Measurements from ENCODE around the gene MRM2.

MRM2 gene

DNA sequence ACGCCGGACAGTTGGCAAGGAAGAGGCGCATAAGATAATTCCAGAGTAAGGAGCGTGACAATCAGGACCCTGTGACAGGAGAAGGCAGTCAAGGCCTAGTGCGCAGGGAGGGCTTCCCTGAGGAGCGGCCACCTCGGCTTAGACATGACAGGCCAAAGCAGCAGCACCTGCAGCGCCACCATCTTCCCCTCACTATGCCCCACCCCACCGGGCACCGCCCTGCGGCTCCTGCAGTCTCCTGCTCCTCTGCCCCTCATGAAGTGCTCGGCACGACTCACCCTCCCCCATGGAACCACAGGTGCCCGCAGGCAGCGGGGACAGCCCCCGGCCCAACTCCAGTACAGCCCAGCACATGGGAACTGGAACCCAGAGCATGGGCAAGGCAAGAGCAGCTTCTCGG is 21.1 kb downstream of the MRM2 start:
- TF ChIP-seq JUND (IDR thresholded peaks at IDR 0.05; ENCODE audit: low read depth) = no peak
- DNase-seq (ENCODE audit: low read depth in 1 of 2, low spot score in 1 of 2) = no peak
- in situ Hi-C loops (cut with HindIII; ENCODE audit: low pct_unique_long_range_greater_than_20kb, low sequenced_read_pairs) = no loop called here

DNA sequence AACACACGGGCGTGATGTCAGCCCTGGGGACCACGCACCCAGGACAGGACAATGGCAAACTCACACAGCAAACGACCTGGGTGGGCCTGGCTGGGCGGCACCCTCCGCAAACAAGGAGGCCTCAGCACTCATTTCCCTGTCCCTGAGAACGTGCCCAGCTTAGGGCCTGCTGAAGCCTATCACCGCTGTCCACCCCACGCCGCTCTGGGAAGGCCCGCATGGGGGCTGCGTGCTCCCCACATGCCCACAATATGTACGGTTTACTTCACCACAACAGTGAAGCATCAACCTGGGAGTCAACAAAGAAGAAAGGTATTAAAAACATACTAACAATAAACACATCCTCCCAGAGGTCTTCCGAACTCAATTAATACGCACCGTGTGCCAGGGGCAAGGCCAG is 21.5 kb downstream of the MRM2 start:
- no peak for DNase-seq (ENCODE audit: low read depth in 1 of 2, low spot score in 1 of 2)
- in situ Hi-C loops (cut with HindIII; ENCODE audit: low pct_unique_long_range_greater_than_20kb, low sequenced_read_pairs) = no loop called here
- TF ChIP-seq JUND (IDR thresholded peaks at IDR 0.05; ENCODE audit: low read depth) = no peak

DNA sequence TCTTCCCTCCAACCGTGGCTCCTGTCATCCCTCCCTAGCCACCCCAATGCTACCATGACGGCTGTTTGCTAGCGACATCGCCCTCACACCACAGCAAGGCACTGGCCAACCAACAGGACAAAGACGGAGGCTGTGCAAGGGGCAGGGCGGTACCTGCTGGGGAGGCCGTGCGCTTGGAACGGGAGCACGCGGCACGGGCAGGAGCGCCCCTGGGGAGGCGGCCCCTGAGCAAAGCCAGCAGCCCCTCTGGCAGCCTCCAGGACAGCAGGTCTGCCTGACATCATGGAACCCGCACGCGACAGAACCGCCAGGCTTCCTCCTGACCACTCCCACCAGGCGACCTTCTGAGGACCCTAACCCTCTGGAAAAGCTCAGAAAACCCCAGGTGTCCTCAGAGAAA is 22.0 kb downstream of the MRM2 start:
- in situ Hi-C loops (cut with HindIII; ENCODE audit: low pct_unique_long_range_greater_than_20kb, low sequenced_read_pairs) = no loop called here
- no peak for TF ChIP-seq JUND (IDR thresholded peaks at IDR 0.05; ENCODE audit: low read depth)
- no peak for DNase-seq (ENCODE audit: low read depth in 1 of 2, low spot score in 1 of 2)

DNA sequence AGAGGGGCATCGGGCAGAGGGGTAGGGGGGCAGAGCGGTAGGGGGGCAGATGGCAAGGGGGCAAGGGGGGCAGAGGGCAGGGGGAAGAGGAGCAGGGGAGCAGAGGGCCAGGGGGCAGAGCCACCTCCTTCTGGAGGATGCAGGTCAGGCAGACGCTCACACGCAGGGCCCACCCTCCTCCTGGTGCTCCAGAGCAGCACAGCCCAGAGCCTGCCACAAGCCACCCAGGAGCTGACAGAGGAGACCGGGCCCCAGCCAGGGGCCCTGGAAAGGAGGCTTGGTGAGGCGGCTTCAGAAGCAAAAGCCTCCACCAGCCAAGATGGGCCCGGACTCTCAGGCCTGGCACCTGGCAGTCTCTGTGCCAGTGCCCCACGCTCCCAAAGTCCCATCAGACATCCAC is 22.4 kb downstream of the MRM2 start:
- no peak for DNase-seq (ENCODE audit: low read depth in 1 of 2, low spot score in 1 of 2)
- TF ChIP-seq JUND (IDR thresholded peaks at IDR 0.05; ENCODE audit: low read depth) = no peak
- in situ Hi-C loops (cut with HindIII; ENCODE audit: low pct_unique_long_range_greater_than_20kb, low sequenced_read_pairs) = no loop called here

DNA sequence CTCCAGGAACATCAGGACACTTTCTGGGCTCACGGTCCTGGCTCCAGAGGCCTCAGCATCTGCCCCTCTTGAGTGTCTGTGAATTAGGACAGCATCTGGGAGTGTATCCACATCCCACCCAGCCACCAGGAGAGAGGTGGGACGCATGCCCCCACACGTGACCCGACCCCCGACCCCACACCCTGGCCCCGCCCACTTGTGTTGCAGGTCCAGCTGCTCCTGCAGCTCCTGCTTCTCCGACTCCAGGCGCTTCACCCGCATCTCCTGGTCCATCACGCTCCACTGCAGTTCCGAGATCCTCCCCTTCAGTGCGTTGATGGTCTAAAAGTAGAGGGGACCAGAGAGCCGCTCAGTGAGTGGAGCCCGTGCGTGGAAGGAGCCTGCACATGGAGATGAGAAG is 22.9 kb downstream of the MRM2 start:
- no peak for DNase-seq (ENCODE audit: low read depth in 1 of 2, low spot score in 1 of 2)
- no peak for TF ChIP-seq JUND (IDR thresholded peaks at IDR 0.05; ENCODE audit: low read depth)
- in situ Hi-C loops (cut with HindIII; ENCODE audit: low pct_unique_long_range_greater_than_20kb, low sequenced_read_pairs) = no loop called here

DNA sequence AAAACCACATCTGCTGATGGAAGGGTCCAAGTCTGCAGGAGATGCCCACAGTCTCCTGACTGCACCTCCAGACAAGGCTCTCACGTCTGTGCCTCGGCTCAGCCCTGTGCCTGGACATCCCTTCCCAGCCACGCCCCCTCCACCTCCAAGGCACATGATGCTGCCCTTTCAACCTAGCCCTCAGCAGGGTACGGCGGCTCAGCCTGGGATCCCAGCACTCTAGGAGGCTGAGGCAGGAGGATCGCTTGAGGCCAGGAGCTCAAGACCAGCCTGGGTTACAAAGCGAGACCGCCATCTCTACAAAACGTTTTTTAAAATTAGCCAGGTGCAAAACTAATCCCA is 23.6 kb downstream of the MRM2 start:
- in situ Hi-C loops (cut with HindIII; ENCODE audit: low pct_unique_long_range_greater_than_20kb, low sequenced_read_pairs) = no loop called here
- no peak for TF ChIP-seq JUND (IDR thresholded peaks at IDR 0.05; ENCODE audit: low read depth)
- no peak for DNase-seq (ENCODE audit: low read depth in 1 of 2, low spot score in 1 of 2)

DNA sequence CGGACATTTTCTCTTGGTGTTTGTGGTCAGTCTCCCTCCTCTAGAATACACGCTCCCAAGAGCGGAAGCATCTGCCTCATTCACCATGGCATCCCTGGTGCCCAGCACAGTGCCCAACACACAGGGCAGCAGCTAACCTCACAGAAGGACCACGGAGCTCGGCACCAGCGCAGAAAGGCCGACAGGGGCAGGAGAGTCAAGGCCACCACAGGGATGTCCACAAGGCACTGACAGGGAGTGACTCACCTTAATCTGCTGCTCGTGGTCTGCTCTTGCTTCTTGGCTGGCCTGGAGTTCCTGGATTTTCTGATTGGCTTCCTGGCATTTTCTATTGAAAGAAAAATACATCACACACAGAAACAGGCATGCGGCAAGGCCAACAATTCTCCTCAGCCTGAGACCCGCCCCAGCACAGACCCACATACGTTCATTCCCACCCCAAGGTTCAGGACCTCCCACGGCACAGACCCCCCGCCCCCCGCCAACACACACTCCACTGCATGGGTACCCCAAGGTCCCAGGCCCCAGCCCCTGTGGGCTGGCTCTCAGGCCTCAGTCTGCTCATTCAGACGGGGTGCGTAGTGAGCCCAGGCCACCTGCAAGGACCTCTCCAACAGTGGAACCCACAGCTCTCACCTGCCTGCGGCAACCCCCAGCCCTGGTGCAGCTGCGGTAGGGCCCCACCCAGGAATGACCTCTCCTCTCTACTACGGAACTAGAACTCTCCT is 24.1 kb downstream of the MRM2 start:
- no peak for TF ChIP-seq JUND (IDR thresholded peaks at IDR 0.05; ENCODE audit: low read depth)

DNA sequence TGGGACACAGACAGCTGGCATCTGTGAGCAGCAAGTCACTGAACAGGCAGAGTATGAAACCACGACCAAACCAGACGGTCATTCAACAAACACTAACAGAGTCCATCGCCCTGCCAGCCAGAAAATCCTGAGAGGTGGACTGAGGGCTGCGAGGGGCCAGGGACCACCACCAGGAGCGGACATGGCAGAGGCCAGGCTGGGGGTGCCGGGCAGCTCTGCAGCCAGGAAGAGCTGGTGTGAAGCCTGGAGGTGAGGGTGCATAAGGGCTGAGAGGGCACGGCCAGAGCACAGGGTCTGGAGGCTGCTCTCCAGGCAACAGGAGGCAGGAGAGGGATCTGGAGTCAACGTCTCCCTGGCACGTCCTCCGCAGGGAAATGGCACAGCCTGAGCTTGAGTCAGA is 24.8 kb downstream of the MRM2 start:
- no peak for TF ChIP-seq JUND (IDR thresholded peaks at IDR 0.05; ENCODE audit: low read depth)
- in situ Hi-C loops (cut with HindIII; ENCODE audit: low pct_unique_long_range_greater_than_20kb, low sequenced_read_pairs) = no loop called here
- DNase-seq (ENCODE audit: low read depth in 1 of 2, low spot score in 1 of 2) = no peak

More for the DNA sequence above, 24.1 kb downstream of the MRM2 start:
- DNase-seq (ENCODE audit: low read depth in 1 of 2, low spot score in 1 of 2) = no peak
- in situ Hi-C loops (cut with HindIII; ENCODE audit: low pct_unique_long_range_greater_than_20kb, low sequenced_read_pairs) = no loop called here

DNA sequence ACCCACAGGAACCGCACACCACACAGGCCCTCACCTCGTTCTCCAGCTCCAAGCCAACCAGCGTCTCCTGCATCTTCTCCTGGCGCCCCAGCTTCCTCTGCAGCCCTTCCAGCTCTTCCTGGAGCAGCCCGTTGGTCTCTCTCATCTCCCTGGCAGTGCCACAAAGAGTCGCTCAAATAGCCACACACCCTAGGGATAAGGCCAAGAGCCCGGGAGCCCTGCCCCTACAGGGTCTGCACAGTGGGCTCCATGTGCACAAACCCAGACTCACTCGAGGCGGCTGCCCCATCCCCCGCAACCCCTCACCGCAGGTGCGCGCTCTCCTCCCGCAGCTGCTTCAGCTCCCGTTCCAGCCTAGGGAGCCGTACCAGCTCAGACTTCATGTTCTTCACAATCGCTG is 26.2 kb downstream of the MRM2 start:
- no peak for TF ChIP-seq JUND (IDR thresholded peaks at IDR 0.05; ENCODE audit: low read depth)
- DNase-seq (ENCODE audit: low read depth in 1 of 2, low spot score in 1 of 2) = no peak
- in situ Hi-C loops (cut with HindIII; ENCODE audit: low pct_unique_long_range_greater_than_20kb, low sequenced_read_pairs) = no loop called here

DNA sequence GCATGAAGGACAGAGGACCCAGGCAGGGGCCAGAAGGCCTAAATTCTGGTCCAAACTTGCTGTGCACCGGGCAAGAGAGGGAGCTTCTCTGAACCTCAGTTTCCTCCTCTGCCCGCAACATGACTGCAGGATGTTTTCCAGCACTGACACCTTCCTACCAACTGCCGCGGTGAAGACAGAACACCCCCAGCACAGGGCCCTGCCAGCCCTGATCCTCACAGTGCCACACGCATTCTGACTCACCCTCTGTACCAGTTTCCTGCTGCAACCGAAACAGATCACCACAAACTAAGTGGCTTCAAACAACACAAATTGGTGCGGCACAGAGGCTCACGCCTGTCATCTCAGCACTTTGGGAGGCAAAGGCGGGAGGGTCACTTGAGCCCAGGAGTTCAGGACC is 27.4 kb downstream of the MRM2 start:
- TF ChIP-seq JUND (IDR thresholded peaks at IDR 0.05; ENCODE audit: low read depth) = no peak
- no peak for DNase-seq (ENCODE audit: low read depth in 1 of 2, low spot score in 1 of 2)
- in situ Hi-C loops (cut with HindIII; ENCODE audit: low pct_unique_long_range_greater_than_20kb, low sequenced_read_pairs) = no loop called here

DNA sequence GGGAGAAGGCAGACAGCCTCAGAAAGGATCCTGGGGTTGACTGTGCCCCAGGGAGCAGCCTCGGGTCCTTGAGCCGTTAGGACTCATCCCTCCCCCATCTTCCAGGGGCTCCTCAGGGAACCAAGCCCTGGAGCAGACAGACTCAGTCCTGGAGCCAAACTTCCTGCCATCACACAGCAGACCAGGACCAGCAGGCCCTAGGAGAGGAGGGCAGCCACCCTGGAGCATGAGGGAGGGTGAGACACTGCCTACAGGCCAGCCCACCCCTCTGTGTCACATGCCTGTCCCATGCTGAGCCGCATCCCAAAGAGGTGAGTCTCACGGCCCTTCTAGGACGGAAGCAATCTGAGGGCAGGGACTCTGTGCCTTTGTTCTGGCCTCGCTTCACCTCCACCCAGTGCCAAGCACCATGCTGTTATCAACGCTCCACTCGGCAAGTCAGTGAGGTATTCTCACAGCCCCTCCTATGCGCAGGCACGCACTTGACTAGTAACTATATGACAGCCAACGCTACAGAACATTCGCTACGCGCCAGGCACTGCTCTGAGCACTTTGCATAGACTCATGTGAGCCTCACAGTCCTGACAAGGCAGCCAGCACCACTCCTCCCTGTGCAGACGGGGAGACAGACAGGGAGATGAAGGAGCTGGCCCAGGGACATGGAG is 28.3 kb downstream of the MRM2 start:
- in situ Hi-C loops (cut with HindIII; ENCODE audit: low pct_unique_long_range_greater_than_20kb, low sequenced_read_pairs) = no loop called here
- no peak for DNase-seq (ENCODE audit: low read depth in 1 of 2, low spot score in 1 of 2)
- no peak for TF ChIP-seq JUND (IDR thresholded peaks at IDR 0.05; ENCODE audit: low read depth)

DNA sequence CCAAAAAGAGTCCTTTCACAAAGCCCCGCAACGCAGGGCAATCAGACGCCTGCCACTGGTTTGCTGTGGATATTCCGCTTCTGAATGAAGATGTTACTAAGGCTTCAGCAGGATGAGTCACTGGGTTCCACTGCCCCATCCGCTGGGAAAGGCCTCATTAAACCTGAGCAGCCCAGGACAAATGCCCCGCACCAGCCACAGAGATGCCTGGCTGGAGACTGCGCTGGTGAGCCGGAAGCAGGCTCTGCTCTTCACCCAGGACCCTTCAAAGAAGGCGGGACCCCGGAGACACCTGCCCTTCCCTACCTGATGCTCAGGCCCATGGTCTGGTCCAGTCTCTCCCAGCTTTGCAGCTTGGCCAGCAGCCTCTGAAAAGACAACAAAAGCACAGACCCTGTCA is 29.1 kb downstream of the MRM2 start:
- no peak for DNase-seq (ENCODE audit: low read depth in 1 of 2, low spot score in 1 of 2)
- no peak for TF ChIP-seq JUND (IDR thresholded peaks at IDR 0.05; ENCODE audit: low read depth)
- in situ Hi-C loops (cut with HindIII; ENCODE audit: low pct_unique_long_range_greater_than_20kb, low sequenced_read_pairs) = no loop called here

DNA sequence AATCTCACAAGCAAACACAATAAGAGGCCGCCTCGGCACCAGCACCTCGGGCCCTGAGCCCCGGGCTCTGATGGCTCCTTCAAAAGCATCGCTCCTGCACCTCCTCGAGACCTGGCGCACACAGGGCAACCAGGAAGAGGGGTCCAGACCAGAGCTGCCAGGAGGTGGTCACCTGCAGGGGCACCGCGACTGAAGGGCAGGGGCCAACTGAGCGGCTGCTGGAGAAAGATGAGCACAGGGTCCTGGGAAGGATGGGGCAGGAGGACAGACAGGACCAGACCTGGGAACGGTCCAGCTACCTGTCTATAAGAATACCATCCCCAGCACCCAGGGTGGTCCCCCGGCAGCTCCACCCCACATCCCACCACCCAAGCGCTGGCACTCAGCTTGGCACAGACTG is 30.1 kb downstream of the MRM2 start:
- TF ChIP-seq JUND (IDR thresholded peaks at IDR 0.05; ENCODE audit: low read depth) = no peak
- in situ Hi-C loops (cut with HindIII; ENCODE audit: low pct_unique_long_range_greater_than_20kb, low sequenced_read_pairs) = no loop called here
- DNase-seq (ENCODE audit: low read depth in 1 of 2, low spot score in 1 of 2) = no peak
